Dendritic cell treated with granulocyte-macrophage colony-stimulating factor and Interleukin-4, amounts not matched to agents 40 ng/mL and 50 ng/mL, for 4 days (primary cell): Measurements from ENCODE around the gene LMF1.

Experiments used
- H3K27ac Mint-ChIP-seq: one replicate; pipeline ENCODE4 v1.8.0; 2022; ENCODE audit warnings: mild to moderate bottlenecking, mixed read lengths
- H3K27me3 Mint-ChIP-seq: one replicate; pipeline ENCODE4 v1.8.0; 2022; ENCODE audit warnings: mild to moderate bottlenecking, mixed read lengths
- H3K36me3 Mint-ChIP-seq: one replicate; pipeline ENCODE4 v1.8.0; 2022; ENCODE audit warnings: low read depth, mixed read lengths
- H3K4me1 Mint-ChIP-seq: one replicate; pipeline ENCODE4 v1.8.0; 2022; ENCODE audit warnings: low read depth, mixed read lengths
- H3K4me3 Mint-ChIP-seq: one replicate; pipeline ENCODE4 v1.8.0; 2022; ENCODE audit warnings: mild to moderate bottlenecking, moderate library complexity, mixed read lengths
- H3K9me3 Mint-ChIP-seq: one replicate; pipeline ENCODE4 v1.8.0; 2022; ENCODE audit warnings: mixed read lengths
- intact Hi-C: fragments of 100-400 bp; cut with micrococcal nuclease; formaldehyde crosslinking; loops from one replicate; pipeline ENCODE4 v1.15.0; 2022

The LMF1 gene

DNA sequence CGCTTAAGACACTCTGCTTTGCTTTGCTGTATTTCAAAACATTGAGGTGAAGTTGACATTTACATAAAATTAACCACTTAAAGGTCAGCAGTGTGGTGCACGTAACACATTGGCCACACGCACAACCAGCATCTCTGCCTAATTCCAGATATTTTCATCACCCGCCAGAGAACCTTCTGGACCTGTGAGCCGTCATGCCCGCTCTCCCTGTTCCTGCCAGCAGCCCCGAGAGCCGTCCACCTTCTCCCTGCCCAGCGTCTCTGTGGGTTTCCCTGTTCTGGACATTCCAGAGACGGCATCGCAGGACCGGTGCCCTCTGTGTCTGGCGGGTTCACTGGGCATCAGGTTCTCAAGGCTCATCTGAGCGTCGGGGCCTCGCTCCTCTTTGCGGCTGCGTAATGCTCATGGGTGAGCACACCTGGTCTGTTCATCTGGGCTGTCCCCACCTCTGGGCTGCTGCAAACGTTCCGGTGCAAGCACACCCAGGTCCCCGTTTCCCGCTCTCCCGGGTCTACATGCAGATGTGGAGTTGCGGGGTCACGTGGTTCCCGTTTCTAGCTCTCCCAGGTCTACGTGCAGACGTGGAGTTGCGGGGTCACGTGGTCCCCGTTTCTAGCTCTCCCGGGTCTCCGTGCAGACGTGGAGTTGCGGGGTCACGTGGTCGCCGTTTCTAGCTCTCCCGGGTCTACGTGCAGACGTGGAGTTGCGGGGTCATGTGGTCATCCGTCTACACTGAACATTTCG is 122.1 kb downstream of the LMF1 start:
- H3K27ac Mint-ChIP-seq = no peak overlapping the region
- H3K27me3 Mint-ChIP-seq = no peaks in the 10 kb centered on the region
- H3K4me3 Mint-ChIP-seq = no peak overlapping the region
- H3K4me1 Mint-ChIP-seq = no peaks in the 10 kb centered on the region
- no peaks in the 10 kb centered on the region for H3K36me3 Mint-ChIP-seq
- peaks cover 45% of the 10 kb centered on the region for H3K9me3 Mint-ChIP-seq
- intact Hi-C loops = no loop called here

GRCh38 chr16:847681-848445 is 122.9 kb downstream of the LMF1 start:
- Mint-ChIP-seq H3K36me3 (no peaks in the 10 kb centered on the region), H3K27ac (no peak overlapping the region)

DNA sequence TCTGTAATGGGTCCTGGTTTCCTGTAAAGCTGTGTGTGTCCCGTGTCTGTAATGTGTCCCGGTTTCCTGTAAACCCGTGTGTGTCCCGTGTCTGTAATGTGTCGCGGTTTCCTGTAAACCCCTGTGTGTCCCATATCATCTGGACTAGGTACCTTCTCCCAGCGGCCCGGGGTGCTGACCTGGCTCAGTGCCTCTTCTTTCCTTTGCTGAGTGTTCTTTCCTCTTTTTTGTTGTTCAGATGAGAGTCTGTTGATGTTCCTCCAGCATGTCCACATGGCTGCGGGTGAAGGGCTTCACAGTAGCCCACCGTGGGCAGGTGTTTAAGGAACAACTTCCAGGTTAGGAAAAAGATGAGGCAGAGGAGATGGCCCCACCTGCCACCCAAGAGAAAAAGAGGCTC is 123.6 kb downstream of the LMF1 start:
- Mint-ChIP-seq H3K27ac (no peak overlapping the region), H3K36me3 (no peaks in the 10 kb centered on the region), H3K27me3 (no peaks in the 10 kb centered on the region), H3K9me3 (peaks cover 45% of the 10 kb centered on the region), H3K4me3 (no peak overlapping the region), H3K4me1 (no peaks in the 10 kb centered on the region)
- intact Hi-C loops = no loop called here

More at GRCh38 chr16:847681-848445, 122.9 kb downstream of the LMF1 start:
- intact Hi-C loops = no loop called here
- Mint-ChIP-seq H3K27me3 (no peaks in the 10 kb centered on the region), H3K9me3 (peaks cover 45% of the 10 kb centered on the region), H3K4me1 (no peaks in the 10 kb centered on the region), H3K4me3 (no peak overlapping the region)

DNA sequence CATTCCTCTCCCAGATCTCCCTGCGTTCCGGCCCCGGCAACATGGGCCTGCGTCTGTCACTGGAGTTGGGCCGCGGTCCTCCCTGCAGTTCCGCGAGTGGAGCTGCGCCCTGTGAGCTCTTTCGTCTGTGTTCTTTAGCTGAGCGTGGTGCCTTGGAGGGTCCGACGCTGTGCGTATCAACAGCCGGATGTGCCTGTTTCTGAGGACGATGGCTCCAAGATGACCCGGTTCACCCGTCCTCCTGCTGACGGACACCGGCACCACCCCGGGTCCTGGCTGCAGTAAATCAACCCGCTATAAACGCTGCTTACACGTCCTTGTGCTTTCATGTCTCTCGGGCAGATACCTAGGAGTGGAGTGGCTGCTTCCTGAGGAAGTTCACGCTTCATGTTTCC is 125.4 kb downstream of the LMF1 start:
- Mint-ChIP-seq H3K27me3 (no peaks in the 10 kb centered on the region), H3K36me3 (no peaks in the 10 kb centered on the region), H3K27ac (no peak overlapping the region), H3K4me3 (no peak overlapping the region), H3K9me3 (peaks cover 32% of the 10 kb centered on the region), H3K4me1 (no peaks in the 10 kb centered on the region)
- intact Hi-C loops = no loop called here

DNA sequence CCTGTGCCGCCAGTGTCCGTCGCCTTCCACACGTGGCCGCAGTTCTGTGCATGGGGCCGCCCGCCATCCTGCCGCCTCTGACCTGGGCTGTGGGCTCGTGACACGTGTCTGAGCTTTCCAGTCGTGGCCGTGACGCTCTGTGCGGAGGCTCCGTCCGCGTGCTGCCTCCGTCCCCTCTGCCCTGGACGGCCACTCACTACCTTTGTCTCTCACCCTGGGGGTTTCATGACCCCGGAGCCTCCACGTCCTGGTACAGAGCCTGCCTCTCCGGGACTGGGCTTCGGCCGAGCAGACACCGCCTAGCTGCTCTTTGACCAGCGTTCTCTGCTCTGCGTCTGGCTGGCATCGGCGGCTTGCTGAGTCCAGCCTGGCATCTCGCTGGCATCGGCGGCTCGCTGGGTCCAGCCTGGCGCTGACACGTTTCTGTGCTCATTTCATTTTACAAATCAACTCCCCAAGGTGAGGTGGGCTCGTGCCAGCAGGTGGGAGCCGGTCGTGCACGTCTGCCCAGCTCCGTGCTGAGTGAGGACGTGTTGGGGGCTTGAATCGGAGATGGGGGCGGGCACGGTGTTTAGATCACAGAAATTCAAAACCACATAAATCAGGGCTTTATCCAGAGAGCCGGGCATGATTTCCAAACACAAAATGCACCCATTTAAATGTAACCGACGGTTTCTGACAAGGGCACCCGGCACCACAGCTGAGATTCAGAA is 126.0 kb downstream of the LMF1 start:
- H3K9me3 Mint-ChIP-seq = peaks cover 27% of the 10 kb centered on the region
- no peaks in the 10 kb centered on the region for H3K4me1 Mint-ChIP-seq
- no peak overlapping the region for H3K4me3 Mint-ChIP-seq
- no peaks in the 10 kb centered on the region for H3K36me3 Mint-ChIP-seq
- H3K27me3 Mint-ChIP-seq = no peaks in the 10 kb centered on the region
- intact Hi-C loops = no loop called here
- H3K27ac Mint-ChIP-seq = no peak overlapping the region

GRCh38 chr16:843771-844170 is 127.0 kb downstream of the LMF1 start:
- Mint-ChIP-seq H3K27ac (no peak overlapping the region), H3K4me3 (no peak overlapping the region), H3K36me3 (no peaks in the 10 kb centered on the region), H3K9me3 (peaks cover 17% of the 10 kb centered on the region), H3K27me3 (no peaks in the 10 kb centered on the region), H3K4me1 (no peaks in the 10 kb centered on the region)
- intact Hi-C loops = no loop called here

GRCh38 chr16:842711-843560 is 127.8 kb downstream of the LMF1 start:
- intact Hi-C loops = no loop called here
- Mint-ChIP-seq H3K36me3 (no peaks in the 10 kb centered on the region), H3K27me3 (no peaks in the 10 kb centered on the region), H3K27ac (no peak overlapping the region), H3K4me3 (no peak overlapping the region), H3K4me1 (no peaks in the 10 kb centered on the region), H3K9me3 (peaks cover 9% of the 10 kb centered on the region)

DNA sequence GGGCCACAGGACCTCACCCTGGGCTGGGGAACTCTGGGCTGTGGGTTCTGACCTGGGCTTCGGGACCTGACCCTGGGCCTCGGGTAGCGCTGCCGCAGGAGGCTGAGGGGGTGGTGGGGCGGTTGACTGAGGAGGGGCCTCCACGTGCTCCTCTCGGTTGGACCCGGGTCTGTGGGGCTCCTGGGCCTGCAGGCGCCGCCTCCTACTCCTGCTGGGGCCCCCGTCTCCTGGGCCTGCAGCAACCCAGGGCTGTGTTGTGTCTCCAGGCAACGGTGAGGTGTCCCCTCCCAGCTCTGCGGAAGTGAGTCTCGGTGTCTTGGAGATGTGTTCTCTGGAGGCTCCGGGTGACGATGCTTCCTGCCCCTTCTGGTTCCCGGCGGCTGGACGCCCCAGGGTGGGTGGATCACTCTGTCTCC is 128.7 kb downstream of the LMF1 start:
- Mint-ChIP-seq H3K9me3 (peaks cover 4% of the 10 kb centered on the region), H3K27me3 (no peaks in the 10 kb centered on the region), H3K36me3 (no peaks in the 10 kb centered on the region), H3K4me1 (no peaks in the 10 kb centered on the region), H3K27ac (no peak overlapping the region), H3K4me3 (no peak overlapping the region)
- intact Hi-C loops = no loop called here

DNA sequence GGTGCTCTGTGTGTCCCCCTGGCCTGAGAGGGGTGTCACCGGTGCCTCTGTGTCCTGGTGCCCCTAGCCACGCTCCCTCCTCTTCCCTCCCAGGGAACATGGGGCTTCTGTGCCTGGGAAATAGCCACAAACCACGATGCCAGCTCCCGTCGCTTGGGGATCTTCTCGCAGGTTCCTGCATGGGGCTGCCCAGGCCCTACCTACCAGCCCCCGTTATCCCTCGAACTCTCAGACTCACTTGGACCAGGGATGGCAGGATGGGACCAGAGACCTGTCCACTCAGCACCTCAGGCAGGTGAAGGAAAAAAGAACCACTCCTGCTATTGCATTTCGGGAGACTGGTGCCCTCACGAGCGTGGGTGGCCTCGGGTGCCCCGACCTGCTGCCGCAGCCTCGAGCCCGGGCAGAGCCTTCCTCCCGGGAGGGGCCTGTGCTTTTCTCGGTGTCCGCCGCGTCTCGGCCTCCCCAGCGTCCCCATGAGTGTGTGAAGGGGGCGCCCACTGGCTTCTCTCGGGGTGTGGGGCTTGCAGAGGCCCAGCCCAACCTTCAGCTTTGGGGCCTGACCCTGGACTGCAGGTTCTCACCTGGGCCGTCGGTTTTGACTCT is 129.2 kb downstream of the LMF1 start:
- H3K36me3 Mint-ChIP-seq = no peaks in the 10 kb centered on the region
- H3K27ac Mint-ChIP-seq = no peak overlapping the region
- peaks cover under 1% of the 10 kb centered on the region for H3K27me3 Mint-ChIP-seq
- no peaks in the 10 kb centered on the region for H3K4me1 Mint-ChIP-seq
- intact Hi-C loops = no loop called here
- peaks cover 6% of the 10 kb centered on the region for H3K9me3 Mint-ChIP-seq
- no peak overlapping the region for H3K4me3 Mint-ChIP-seq

- intact Hi-C loops = no loop called here
- H3K27me3 Mint-ChIP-seq = peaks cover 2% of the 10 kb centered on the region
- no peak overlapping the region for H3K27ac Mint-ChIP-seq
- no peak overlapping the region for H3K4me3 Mint-ChIP-seq
- peaks cover 14% of the 10 kb centered on the region for H3K9me3 Mint-ChIP-seq
- no peaks in the 10 kb centered on the region for H3K4me1 Mint-ChIP-seq
- H3K36me3 Mint-ChIP-seq = no peaks in the 10 kb centered on the region
Observed at GRCh38 chr16:840561-841454, 130.0 kb downstream of the LMF1 start.

- peaks cover 20% of the 10 kb centered on the region for H3K9me3 Mint-ChIP-seq
- no peak overlapping the region for H3K27ac Mint-ChIP-seq
- peaks cover 2% of the 10 kb centered on the region for H3K27me3 Mint-ChIP-seq
- no peaks in the 10 kb centered on the region for H3K4me1 Mint-ChIP-seq
- H3K4me3 Mint-ChIP-seq = no peak overlapping the region
- intact Hi-C loops = no loop called here
- no peaks in the 10 kb centered on the region for H3K36me3 Mint-ChIP-seq
Observed at GRCh38 chr16:839643-840408, 131.0 kb downstream of the LMF1 start.

- intact Hi-C loops = no loop called here
- Mint-ChIP-seq H3K4me1 (no peaks in the 10 kb centered on the region), H3K9me3 (peaks cover 20% of the 10 kb centered on the region), H3K27ac (no peak overlapping the region), H3K36me3 (no peaks in the 10 kb centered on the region), H3K4me3 (no peak overlapping the region), H3K27me3 (peaks cover 2% of the 10 kb centered on the region)
Observed at GRCh38 chr16:838741-839140, 132.0 kb downstream of the LMF1 start.
